ENCODE measurements around the gene TYSND1. TPM values are rescaled to one million over a fixed set of nuclear protein-coding genes. Genes with fewer than 3 reads are reported as not detected.

TYSND1 gene, protein sequence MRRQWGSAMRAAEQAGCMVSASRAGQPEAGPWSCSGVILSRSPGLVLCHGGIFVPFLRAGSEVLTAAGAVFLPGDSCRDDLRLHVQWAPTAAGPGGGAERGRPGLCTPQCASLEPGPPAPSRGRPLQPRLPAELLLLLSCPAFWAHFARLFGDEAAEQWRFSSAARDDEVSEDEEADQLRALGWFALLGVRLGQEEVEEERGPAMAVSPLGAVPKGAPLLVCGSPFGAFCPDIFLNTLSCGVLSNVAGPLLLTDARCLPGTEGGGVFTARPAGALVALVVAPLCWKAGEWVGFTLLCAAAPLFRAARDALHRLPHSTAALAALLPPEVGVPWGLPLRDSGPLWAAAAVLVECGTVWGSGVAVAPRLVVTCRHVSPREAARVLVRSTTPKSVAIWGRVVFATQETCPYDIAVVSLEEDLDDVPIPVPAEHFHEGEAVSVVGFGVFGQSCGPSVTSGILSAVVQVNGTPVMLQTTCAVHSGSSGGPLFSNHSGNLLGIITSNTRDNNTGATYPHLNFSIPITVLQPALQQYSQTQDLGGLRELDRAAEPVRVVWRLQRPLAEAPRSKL
- 10.4 and 12.4 TPM in 2 replicates for total RNA-seq

DNA sequence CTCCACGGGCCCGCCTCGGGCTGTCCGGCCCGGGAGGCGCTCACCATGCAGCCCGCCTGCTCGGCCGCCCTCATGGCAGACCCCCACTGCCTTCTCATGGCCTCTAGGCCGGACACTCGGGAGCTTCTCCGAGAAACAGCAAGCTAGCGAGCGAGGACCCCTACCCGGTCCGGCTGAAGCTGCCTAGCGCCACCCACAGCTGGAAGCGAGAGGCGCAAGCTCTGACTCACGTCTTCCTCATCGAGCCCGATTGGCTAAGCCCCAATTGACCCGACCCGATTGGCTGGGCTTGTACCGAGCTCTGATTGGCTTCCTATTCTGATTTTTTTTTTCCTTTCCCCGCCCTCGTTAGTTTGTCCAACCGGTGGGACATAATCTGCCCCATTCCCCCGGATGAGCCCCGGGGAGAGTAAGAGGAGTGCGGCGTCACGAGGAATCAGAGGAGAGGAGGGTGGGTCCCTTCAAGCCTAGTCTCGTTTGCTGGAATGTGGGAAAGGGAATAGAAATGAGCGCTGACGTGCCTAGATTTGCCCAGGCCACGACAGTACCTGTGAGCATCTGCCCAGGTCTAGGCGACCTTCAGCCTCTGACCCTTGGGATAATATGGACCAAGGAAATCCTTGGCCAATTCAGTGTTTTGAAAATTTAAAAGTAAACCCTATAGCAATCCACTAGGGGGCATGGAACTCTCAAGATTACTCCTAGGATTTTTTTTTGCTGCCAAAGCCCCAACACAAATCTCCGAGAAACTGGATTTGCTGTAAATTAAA lies at the start of gene TYSND1:
TYSND1 (minus strand) TSS at position 212 of the 770 bp plus-strand sequence; CDS start at position 98, 114 bp downstream.

DNA sequence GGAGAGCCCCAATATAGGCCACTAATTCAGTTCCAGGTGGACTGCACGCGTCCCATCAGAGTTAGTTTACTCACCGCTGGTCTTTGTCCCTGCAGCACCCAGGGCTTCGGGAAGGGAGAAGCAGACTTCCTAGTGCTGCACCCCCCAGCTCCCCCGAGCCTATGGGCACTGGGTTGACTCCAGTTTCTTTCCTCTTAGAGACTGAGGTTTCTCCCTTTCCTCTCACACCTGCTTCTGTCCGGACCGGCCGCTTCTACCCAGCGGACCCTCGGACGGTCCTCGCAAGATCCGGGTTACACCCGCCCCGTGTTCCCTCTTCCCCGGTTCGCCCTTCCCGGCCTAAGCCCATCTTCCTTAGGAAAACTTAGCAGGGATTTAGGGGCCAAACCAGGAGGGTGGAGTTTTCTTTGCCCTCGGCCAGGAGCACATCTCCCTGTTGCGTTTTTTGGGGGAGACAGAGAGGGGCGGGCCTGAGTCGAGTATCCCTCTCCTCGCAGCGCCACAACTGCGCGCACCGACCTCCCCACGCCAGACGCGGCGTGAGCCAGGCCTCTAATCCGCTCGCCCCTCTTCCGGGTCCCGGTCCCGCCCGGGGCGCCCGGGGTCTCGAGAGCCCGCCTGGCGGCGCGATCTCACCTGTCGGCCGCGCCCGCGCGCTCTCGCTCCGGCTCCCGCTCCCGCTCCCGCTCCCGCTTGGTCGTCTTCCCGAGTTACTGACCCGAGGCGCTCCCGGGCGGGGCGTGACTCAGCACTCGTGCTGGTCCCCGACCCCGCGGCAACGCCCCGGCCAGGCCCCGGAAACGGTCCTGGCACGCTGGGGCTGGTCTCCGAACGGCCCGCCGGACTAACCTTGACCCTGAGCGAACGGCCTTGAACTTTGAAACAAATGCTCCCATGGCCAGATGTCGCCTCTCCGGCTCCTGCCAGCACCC lies 14.1 kb downstream of the TYSND1 start, which contains the start of gene AIFM2:
AIFM2 (minus strand) TSS at position 728 of the 932 bp plus-strand sequence. CDS start 8,741 bp downstream, outside the sequence.

Other genes starting within 250 kb of the TYSND1 start
- gene MACROH2A2, start 93.9 kb downstream of the TYSND1 start, total RNA-seq, result 14.5 and 14.9 TPM in 2 replicates
- gene AIFM2, start 13.9 kb downstream of the TYSND1 start, total RNA-seq, result 5.4 and 8.9 TPM in 2 replicates
- gene SAR1A, start 23.8 kb upstream of the TYSND1 start, total RNA-seq, result 118 and 210 TPM in 2 replicates
- gene PPA1, start 86.7 kb upstream of the TYSND1 start, total RNA-seq, result 76.9 and 146 TPM in 2 replicates
- gene NPFFR1, start 137.3 kb upstream of the TYSND1 start, total RNA-seq, result not detected in 2 replicates
- 11.9 and 15.2 TPM in 2 replicates for gene LRRC20, start 235.9 kb upstream of the TYSND1 start, total RNA-seq

Measured in pericardium fibroblast (primary cell).